Measurements from ENCODE around the gene ASTN2. TPM values are rescaled to one million over a fixed set of nuclear protein-coding genes. Genes with fewer than 3 reads are reported as not detected.

The ASTN2 gene
- total RNA-seq, 4 donors from 2014 or later = 3.3 to 10.2 (median 6.3) TPM

GRCh38 chr9:117135501-117136098 lies 279.3 kb downstream of the ASTN2 start:
- DNase-seq = no peak
- no peak overlapping the region for H3K27ac ChIP-seq
- no peak overlapping the region for H3K4me3 ChIP-seq
- no peak for TF ChIP-seq POLR2A (IDR thresholded peaks at IDR 0.05)
- no peak for TF ChIP-seq CTCF (IDR thresholded peaks at IDR 0.05)
- no peaks in the 10 kb centered on the region for H3K9me3 ChIP-seq
- no peaks in the 10 kb centered on the region for H3K4me1 ChIP-seq
- H3K27me3 ChIP-seq = no peaks in the 10 kb centered on the region
- no peaks in the 10 kb centered on the region for H3K36me3 ChIP-seq

- no peaks in the 10 kb centered on the region for H3K27me3 ChIP-seq
- no peak for DNase-seq
- no peak overlapping the region for H3K27ac ChIP-seq
- TF ChIP-seq POLR2A (IDR thresholded peaks at IDR 0.05) = no peak
- no peak for TF ChIP-seq CTCF (IDR thresholded peaks at IDR 0.05)
- no peak overlapping the region for H3K4me3 ChIP-seq
- H3K9me3 ChIP-seq = no peaks in the 10 kb centered on the region
- no peaks in the 10 kb centered on the region for H3K36me3 ChIP-seq
- H3K4me1 ChIP-seq = no peaks in the 10 kb centered on the region
Observed at GRCh38 chr9:117134826-117135500, 279.9 kb downstream of the ASTN2 start.

GRCh38 chr9:117126871-117127270 lies 288.0 kb downstream of the ASTN2 start:
- no peak for DNase-seq
- H3K4me1 ChIP-seq = no peaks in the 10 kb centered on the region
- no peak for TF ChIP-seq CTCF (IDR thresholded peaks at IDR 0.05)
- no peak for TF ChIP-seq POLR2A (IDR thresholded peaks at IDR 0.05)
- H3K9me3 ChIP-seq = no peaks in the 10 kb centered on the region
- H3K4me3 ChIP-seq = no peak overlapping the region
- no peak overlapping the region for H3K27ac ChIP-seq
- no peaks in the 10 kb centered on the region for H3K27me3 ChIP-seq
- no peaks in the 10 kb centered on the region for H3K36me3 ChIP-seq

- H3K9me3 ChIP-seq = no peaks in the 10 kb centered on the region
- TF ChIP-seq POLR2A (IDR thresholded peaks at IDR 0.05) = no peak
- TF ChIP-seq CTCF (IDR thresholded peaks at IDR 0.05) = no peak
- DNase-seq = no peak
- no peaks in the 10 kb centered on the region for H3K27me3 ChIP-seq
- no peak overlapping the region for H3K27ac ChIP-seq
- no peak overlapping the region for H3K4me3 ChIP-seq
- no peaks in the 10 kb centered on the region for H3K36me3 ChIP-seq
- no peaks in the 10 kb centered on the region for H3K4me1 ChIP-seq
Observed at GRCh38 chr9:117125531-117125930, 289.3 kb downstream of the ASTN2 start.

- H3K4me3 ChIP-seq = no peak overlapping the region
- TF ChIP-seq POLR2A (IDR thresholded peaks at IDR 0.05) (no peak), CTCF (IDR thresholded peaks at IDR 0.05) (no peak)
- no peaks in the 10 kb centered on the region for H3K36me3 ChIP-seq
- DNase-seq = no peak
- no peaks in the 10 kb centered on the region for H3K4me1 ChIP-seq
- H3K27ac ChIP-seq = no peak overlapping the region
- no peaks in the 10 kb centered on the region for H3K27me3 ChIP-seq
- no peaks in the 10 kb centered on the region for H3K9me3 ChIP-seq
Observed at GRCh38 chr9:117123729-117124128, 291.1 kb downstream of the ASTN2 start.

Measured in Peyer's patch (tissue), 4 donors.